Stimulated activated CD4-positive, alpha-beta T cell treated with anti-CD3 and anti-CD28 coated beads, Interleukin-1b, Interleukin-23, amount 100 ng/mL, for 4 hours (primary cell): ENCODE data around the gene AGRN.

Experiments used
- DNase-seq, 2 donors: peaks; one replicate each; pipeline ENCODE4 v3.0.0-alpha.2; 2020; ENCODE audit warnings: low read depth in 2 of 2

Gene AGRN

GRCh38 chr1:1035291-1035943 lies 15.5 kb downstream of the AGRN start:
- no peak for DNase-seq

GRCh38 chr1:1037366-1038327 lies 17.7 kb downstream of the AGRN start:
- DNase-seq: no peak

DNA sequence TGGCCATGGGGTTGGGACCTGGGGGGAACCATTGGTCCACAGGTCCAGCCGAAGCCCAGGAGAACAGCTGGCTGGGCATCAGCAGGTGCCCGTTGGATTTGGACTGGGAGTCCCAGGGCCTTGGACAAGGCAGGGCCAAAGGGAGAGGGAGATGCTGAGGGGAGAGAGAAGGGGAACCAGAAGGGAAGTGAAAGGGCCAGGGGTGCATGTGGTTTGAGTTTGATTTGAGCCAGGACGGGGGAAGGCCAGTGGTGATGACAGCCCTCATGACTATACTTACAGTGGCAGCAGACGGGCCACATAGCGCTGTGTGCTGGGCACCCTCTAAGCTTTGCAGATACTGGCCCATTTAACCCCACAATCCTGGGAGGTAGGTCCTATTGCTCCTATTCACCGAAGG lies 18.8 kb downstream of the AGRN start:
- DNase-seq: no peak

GRCh38 chr1:1039145-1039910 lies 19.4 kb downstream of the AGRN start:
- DNase-seq: no peak

- peak; percentile 65 to 70 for DNase-seq
Observed at GRCh38 chr1:1040004-1040991, 20.4 kb downstream of the AGRN start.

DNA sequence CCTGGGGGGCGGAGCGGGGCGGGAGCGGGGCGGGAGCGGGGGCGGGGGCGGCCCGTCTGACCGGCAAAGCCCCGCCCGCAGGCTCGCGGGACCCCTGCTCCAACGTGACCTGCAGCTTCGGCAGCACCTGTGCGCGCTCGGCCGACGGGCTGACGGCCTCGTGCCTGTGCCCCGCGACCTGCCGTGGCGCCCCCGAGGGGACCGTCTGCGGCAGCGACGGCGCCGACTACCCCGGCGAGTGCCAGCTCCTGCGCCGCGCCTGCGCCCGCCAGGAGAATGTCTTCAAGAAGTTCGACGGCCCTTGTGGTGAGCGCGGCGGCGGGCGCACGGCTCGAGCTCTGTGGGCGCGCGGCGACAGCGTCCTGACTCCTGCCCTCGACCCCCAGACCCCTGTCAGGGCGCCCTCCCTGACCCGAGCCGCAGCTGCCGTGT lies 21.2 kb downstream of the AGRN start:
- no peak for DNase-seq

DNA sequence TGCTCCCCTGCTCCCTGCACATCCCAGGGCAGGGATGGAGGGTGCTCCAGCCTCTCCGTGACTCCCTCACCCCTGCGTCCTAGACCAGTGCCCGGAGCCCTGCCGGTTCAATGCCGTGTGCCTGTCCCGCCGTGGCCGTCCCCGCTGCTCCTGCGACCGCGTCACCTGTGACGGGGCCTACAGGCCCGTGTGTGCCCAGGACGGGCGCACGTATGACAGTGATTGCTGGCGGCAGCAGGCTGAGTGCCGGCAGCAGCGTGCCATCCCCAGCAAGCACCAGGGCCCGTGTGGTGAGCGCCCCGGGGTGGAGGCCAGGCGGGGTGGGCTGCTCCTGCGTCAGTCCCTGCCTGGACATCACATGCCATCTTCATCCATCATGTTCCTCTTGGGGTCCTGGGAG lies 22.0 kb downstream of the AGRN start:
- no peak for DNase-seq

- DNase-seq: no peak
Observed at GRCh38 chr1:1042835-1043234, 22.9 kb downstream of the AGRN start.

GRCh38 chr1:1043411-1043810 lies 23.5 kb downstream of the AGRN start:
- no peak for DNase-seq

GRCh38 chr1:1043921-1044320 lies 24.0 kb downstream of the AGRN start:
- no peak for DNase-seq

DNA sequence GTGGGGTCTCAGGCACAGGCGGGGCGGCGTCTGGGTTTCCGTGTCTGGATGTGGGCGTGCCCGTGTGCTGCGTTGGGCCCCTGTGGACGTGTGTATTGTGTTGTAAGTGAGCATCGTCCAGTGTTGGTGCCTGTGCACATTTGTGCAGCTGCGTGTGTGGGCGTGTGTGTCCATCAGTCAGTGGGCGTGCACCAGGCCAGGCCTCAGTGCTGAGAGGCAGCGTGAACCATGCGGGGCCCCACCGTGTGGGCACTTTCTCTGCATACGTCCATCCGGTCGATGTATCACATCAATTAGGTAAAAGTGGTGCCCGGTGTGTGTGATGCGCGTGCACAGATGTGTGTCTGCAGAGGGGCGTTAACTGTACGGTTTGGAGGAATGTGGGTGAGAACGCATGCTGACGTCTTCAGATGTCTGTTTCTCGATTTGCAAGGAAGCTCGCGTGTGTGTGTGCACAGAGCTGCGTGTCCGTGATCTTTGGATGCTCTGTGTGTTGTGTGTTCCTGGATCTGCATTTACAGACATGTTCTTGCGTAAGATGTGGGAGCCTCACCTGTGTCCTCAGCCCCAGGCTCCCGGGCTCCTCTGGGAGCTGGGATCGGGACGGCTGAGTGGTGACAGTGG lies 24.6 kb downstream of the AGRN start:
- DNase-seq: no peak

GRCh38 chr1:1045129-1045528 lies 25.2 kb downstream of the AGRN start:
- no peak for DNase-seq

- no peak for DNase-seq
Observed at GRCh38 chr1:1046243-1046642, 26.3 kb downstream of the AGRN start.

- DNase-seq: no peak
Observed at GRCh38 chr1:1046767-1047166, 26.8 kb downstream of the AGRN start.

GRCh38 chr1:1047407-1047806 lies 27.5 kb downstream of the AGRN start:
- no peak for DNase-seq

DNA sequence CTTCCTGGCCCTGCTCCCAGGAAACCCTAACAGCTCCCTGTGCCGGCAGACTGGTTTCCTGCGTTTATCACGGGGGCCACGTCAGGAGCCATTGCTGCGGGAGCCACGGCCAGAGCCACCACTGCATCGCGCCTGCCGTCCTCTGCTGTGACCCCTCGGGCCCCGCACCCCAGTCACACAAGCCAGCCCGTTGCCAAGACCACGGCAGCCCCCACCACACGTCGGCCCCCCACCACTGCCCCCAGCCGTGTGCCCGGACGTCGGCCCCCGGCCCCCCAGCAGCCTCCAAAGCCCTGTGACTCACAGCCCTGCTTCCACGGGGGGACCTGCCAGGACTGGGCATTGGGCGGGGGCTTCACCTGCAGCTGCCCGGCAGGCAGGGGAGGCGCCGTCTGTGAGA lies 28.0 kb downstream of the AGRN start:
- no peak for DNase-seq

- DNase-seq: no peak
Observed at GRCh38 chr1:1048765-1049164, 28.8 kb downstream of the AGRN start.

DNA sequence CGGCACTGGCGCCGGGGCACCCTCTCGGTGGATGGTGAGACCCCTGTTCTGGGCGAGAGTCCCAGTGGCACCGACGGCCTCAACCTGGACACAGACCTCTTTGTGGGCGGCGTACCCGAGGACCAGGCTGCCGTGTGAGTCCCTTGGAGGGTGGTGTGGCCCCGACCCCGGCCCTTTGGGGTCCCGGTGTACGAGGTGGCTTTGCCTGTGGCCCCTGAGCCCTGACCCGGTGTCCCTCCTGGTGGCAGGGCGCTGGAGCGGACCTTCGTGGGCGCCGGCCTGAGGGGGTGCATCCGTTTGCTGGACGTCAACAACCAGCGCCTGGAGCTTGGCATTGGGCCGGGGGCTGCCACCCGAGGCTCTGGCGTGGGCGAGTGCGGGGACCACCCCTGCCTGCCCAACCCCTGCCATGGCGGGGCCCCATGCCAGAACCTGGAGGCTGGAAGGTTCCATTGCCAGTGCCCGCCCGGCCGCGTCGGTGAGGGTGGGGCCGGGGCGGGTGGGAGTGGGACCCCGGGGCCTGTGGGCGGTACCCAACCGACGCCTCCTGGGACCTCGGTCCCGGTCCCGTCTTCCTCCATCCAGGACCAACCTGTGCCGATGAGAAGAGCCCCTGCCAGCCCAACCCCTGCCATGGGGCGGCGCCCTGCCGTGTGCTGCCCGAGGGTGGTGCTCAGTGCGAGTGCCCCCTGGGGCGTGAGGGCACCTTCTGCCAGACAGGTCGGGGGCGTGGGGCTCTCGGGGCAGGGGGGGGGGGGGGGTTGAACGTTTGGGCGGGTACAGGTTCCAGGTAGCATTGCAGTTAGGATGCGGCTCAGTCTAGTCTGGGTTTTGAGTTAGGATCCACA lies 29.6 kb downstream of the AGRN start:
- no peak for DNase-seq

GRCh38 chr1:1050577-1051052 lies 30.7 kb downstream of the AGRN start:
- DNase-seq: no peak
